Psoas muscle (tissue), 8 donors: ENCODE data around the gene ISCU. TPM values are rescaled to one million over a fixed set of nuclear protein-coding genes. Genes with fewer than 3 reads are reported as not detected.
"Not testable (repeated sequence)": the region's sequence is repeated elsewhere in the genome, so short reads cannot be mapped to it uniquely, and the experiment has no call there.

ENCODE experiments used
- ATAC-seq, 4 donors: fragments of 200-7000 bp; cut with Tn5 transposase; one replicate each; pipeline ENCODE4 v1.9.1; 2020; ENCODE audit warnings: moderate library complexity in 3 of 4, mild to moderate bottlenecking in 2 of 4
- DNase-seq, 2 donors: peaks; one replicate each; pipeline ENCODE4 v3.0.0-alpha.2; 2020
- H3K27ac ChIP-seq: fragments of 200-600 bp; one replicate; pipeline ENCODE4 v1.8.0; 2022
- H3K27me3 ChIP-seq, 3 donors: fragments of 200-600 bp in 1 of 3; one replicate each; pipeline versions ENCODE4 v1.6.1 to v1.8.0; 2013 to 2022; ENCODE audit warnings: low read length in 2 of 3, mild to moderate bottlenecking in 2 of 3, moderate library complexity in 1 of 3; ENCODE audit not compliant: insufficient read depth in 3 of 3
- H3K36me3 ChIP-seq, 2 donors: fragments of 200-600 bp in 1 of 2; one replicate each; pipeline versions ENCODE4 v1.6.1 to v1.8.0; 2013 to 2022; ENCODE audit warnings: low read depth in 1 of 2, mild to moderate bottlenecking in 1 of 2, moderate library complexity in 1 of 2; ENCODE audit not compliant: insufficient read depth in 1 of 2
- H3K4me1 ChIP-seq: fragments of 200-600 bp; one replicate; pipeline ENCODE4 v1.8.0; 2022
- H3K4me3 ChIP-seq: fragments of 200-600 bp; one replicate; pipeline ENCODE4 v1.8.0; 2022; ENCODE audit warnings: mild to moderate bottlenecking
- H3K9me3 ChIP-seq: fragments of 200-600 bp; one replicate; pipeline ENCODE4 v1.8.0; 2022
- CTCF ChIP-seq: fragments of 200-600 bp; IDR thresholded peaks from one replicate; pipeline ENCODE4 v1.8.0; 2022; ENCODE audit warnings: antibody characterized with exemption
- WGBS, 3 donors: extraction: QIAGEN DNeasy Blood & Tissue Kit; methylation state at CpG; one replicate each; pipeline versions ENCODE4 v1.1.6 to v1.1.7; 2013; 5-methylcytosine and 5-hydroxymethylcytosine counted together
- intact Hi-C, 2 donors: fragments of 100-400 bp; cut with DNase I; formaldehyde crosslinking; loops; one replicate each; pipeline versions ENCODE4 v1.11.0 to v1.14.2; 2022
- polyA plus RNA-seq, 3 donors: library from polyadenylated mRNA; stranded (reverse); fragments of 200-250 nt; gene quantifications; one replicate each; pipeline ENCODE4 v1.2.3, GENCODE V29; 2013
- total RNA-seq, 4 donors: library from RNA; stranded (reverse); fragmentation: NEBNext Ultra II Directional in 2 of 4; extraction: Animal tissue kit (Norgen Biotek cat#: 25700) in 2 of 4; gene quantifications; one replicate each; pipeline versions ENCODE4 v1.2.1 to v1.2.4, GENCODE V29; 2021 to 2023
- donor health status: healthy with polysubstance abuse.
- donor health status: DM: no; HTN: no; CAD: no; lungs with moderate emphysema.
- donor health status: Bipolar disorder and iron deficiency.
- donor health status: healthy.
- donor health status: DM: yes; HTN: yes; CAD: no.
- donor health status: DM: no; HTN: no; CAD: no.
- donor health status: DM: no; HTN: no; CAD: no.
- donor health status: DM: yes; HTN: yes; CAD: no.

ISCU gene
- total and polyA plus RNA-seq, 7 donors, result 148 to 352 (median 220) TPM

- H3K27me3 ChIP-seq, result peaks cover 0 to 2% (median 0%) of the 10 kb centered on the region in 3 donors
- WGBS, 3 donors, result 68 to 79% (median 73%) methylated on average over 14 of the region's 14 CpGs
- H3K9me3 ChIP-seq, result peaks cover 5% of the 10 kb centered on the region
- TF ChIP-seq CTCF, result no peak
- H3K27ac ChIP-seq, result no peak overlapping the region
- no peak overlapping the region for H3K4me3 ChIP-seq
- H3K4me1 ChIP-seq, result peaks cover 4% of the 10 kb centered on the region
- intact Hi-C loops, result loop anchor here in 1 of 2 donors (2.0 kb wide), 1 partner anchor 42 kb away; no protein-coding TSS in a partner anchor
- H3K36me3 ChIP-seq, result no peaks in the 10 kb centered on the region
- ATAC-seq (peak in 1 of 4 donors; percentile 6), DNase-seq (no peak)
These were observed 54.8 kb downstream of the ISCU start for GRCh38 chr12:108616941-108617858.

GRCh38 chr12:108618079-108618952, 55.9 kb downstream of the ISCU start:
- peak; percentile 99 for TF ChIP-seq CTCF
- peaks cover 4% of the 10 kb centered on the region for H3K4me1 ChIP-seq
- no peak overlapping the region for H3K4me3 ChIP-seq
- no peak overlapping the region for H3K27ac ChIP-seq
- WGBS, 3 donors, result 8 to 12% (median 9%) methylated on average over 16 of the region's 16 CpGs
- H3K9me3 ChIP-seq, result peaks cover 5% of the 10 kb centered on the region
- no peaks in the 10 kb centered on the region for H3K36me3 ChIP-seq
- H3K27me3 ChIP-seq, result peaks cover 0 to 2% (median 0%) of the 10 kb centered on the region in 3 donors
- ATAC-seq, result peak; percentile 85 to 97 (median 90)
- peak; percentile 83 to 88 for DNase-seq
- intact Hi-C loops, result loop anchor here (1.0 to 2.0 kb wide), 2 partner anchors 54 kb away; no protein-coding TSS in a partner anchor

GRCh38 chr12:108618953-108619274, 56.5 kb downstream of the ISCU start:
- DNase-seq, H3K27ac ChIP-seq, H3K9me3 ChIP-seq, H3K27me3 ChIP-seq, H3K36me3 ChIP-seq, ATAC-seq, H3K4me3 ChIP-seq, H3K4me1 ChIP-seq: not testable (repeated sequence)
- WGBS, 3 donors, result 83 to 89% (median 86%) methylated on average over 4 of the region's 4 CpGs
- intact Hi-C loops, result loop anchor here (1.0 to 2.0 kb wide), 2 partner anchors 54 to 55 kb away; no protein-coding TSS in a partner anchor

Other genes with a start within 250 kb of the ISCU start
- gene CMKLR1, start 223.3 kb upstream of the ISCU start, total RNA-seq, result 1 to 10 TPM; 4.4 to 7.0 (median 5.1) TPM
- gene CMKLR1, start 223.3 kb upstream of the ISCU start, polyA plus RNA-seq, result 1 to 10 TPM in 1 of 3 donors, under 1 TPM in 2; 0.94 to 2.4 (median 0.98) TPM
- gene FICD, start 47.3 kb upstream of the ISCU start, total RNA-seq, result 1 to 10 TPM; 1.6 to 4.2 (median 2.8) TPM
- 1 to 10 TPM; 5.0 to 5.5 (median 5.1) TPM for gene FICD, start 47.3 kb upstream of the ISCU start, polyA plus RNA-seq
- gene SART3, start 1.4 kb upstream of the ISCU start, total RNA-seq, result 10 to 100 TPM; 22.3 to 32.7 (median 24.9) TPM
- gene SART3, start 1.4 kb upstream of the ISCU start, polyA plus RNA-seq, result 10 to 100 TPM; 13.4 to 35.3 (median 22.5) TPM
- gene TMEM119, start 35.5 kb downstream of the ISCU start, total RNA-seq, result 1 to 10 TPM in 2 of 4 donors, under 1 TPM in 2; 0.25 to 2.6 (median 0.68) TPM
- gene TMEM119, start 35.5 kb downstream of the ISCU start, polyA plus RNA-seq, result under 1 TPM; 0.31 to 0.99 (median 0.34) TPM
- gene SELPLG, start 71.3 kb downstream of the ISCU start, total RNA-seq, result 1 to 10 TPM; 1.5 to 2.3 (median 1.8) TPM
- gene SELPLG, start 71.3 kb downstream of the ISCU start, polyA plus RNA-seq, result 1 to 10 TPM in 2 of 3 donors, under 1 TPM in 1; 0.62 to 3.8 (median 1.2) TPM
- 10 to 100 TPM; 32.4 to 67.1 (median 59.2) TPM for gene CORO1C, start 168.9 kb downstream of the ISCU start, total RNA-seq
- 10 to 100 TPM; 16.9 to 40.5 (median 19.4) TPM for gene CORO1C, start 168.9 kb downstream of the ISCU start, polyA plus RNA-seq